Stomach (tissue), 9 donors: ENCODE results near the gene NCS1. TPM values are rescaled to one million over a fixed set of nuclear protein-coding genes. Genes with fewer than 3 reads are reported as not detected.

Experiments used
- DNase-seq, 2 donors: peaks; one replicate each; pipeline versions ENCODE4 v3.0.0 to v3.0.0-alpha.2; 2013 to 2019
- H3K27ac ChIP-seq, 5 donors: fragments of 200-600 bp in 4 of 5; sonication (generic) in 4 of 5; one replicate each; pipeline ENCODE4 v1.5.1; 2013 to 2019; ENCODE audit warnings: mild to moderate bottlenecking in 1 of 5, moderate library complexity in 1 of 5
- H3K27me3 ChIP-seq, 3 donors: fragments of 200-600 bp; sonication (generic); one replicate each; pipeline ENCODE4 v1.5.1; 2017 to 2019; ENCODE audit warnings: mixed run types in 1 of 3
- H3K36me3 ChIP-seq, 4 donors: fragments of 200-600 bp; sonication (generic); 1 replicate in 3 of 4; 2 replicates in 1 of 4; pipeline ENCODE4 v1.5.1; 2016 to 2019
- H3K4me1 ChIP-seq, 4 donors: fragments of 200-600 bp; sonication (generic); one replicate each; pipeline ENCODE4 v1.5.1; 2016 to 2019
- H3K4me3 ChIP-seq, 4 donors: fragments of 200-600 bp; sonication (generic) in 3 of 4; one replicate each; pipeline ENCODE4 v1.5.1; 2016 to 2019; ENCODE audit warnings: mild to moderate bottlenecking in 1 of 4
- H3K9me3 ChIP-seq, 4 donors: fragments of 200-600 bp; sonication (generic); one replicate each; pipeline ENCODE4 v1.5.1; 2016 to 2019
- EP300 ChIP-seq: sonication (generic); formaldehyde crosslinking; IDR thresholded peaks from one replicate; pipeline ENCODE4 v1.6.1; 2017; ENCODE audit warnings: antibody characterized with exemption
- POLR2A ChIP-seq, 4 donors: fragments of 450-650 bp; IDR thresholded peaks; one replicate each; pipeline ENCODE4 v1.6.1; 2016; ENCODE audit warnings: antibody characterized with exemption in 4 of 4, control low read depth in 2 of 4, mild to moderate bottlenecking in 1 of 4, moderate library complexity in 1 of 4
- POLR2AphosphoS5 ChIP-seq, 3 donors: sonication (generic); formaldehyde crosslinking; IDR thresholded peaks; one replicate each; pipeline ENCODE4 v1.6.1; 2016; ENCODE audit warnings: antibody characterized with exemption in 3 of 3
- WGBS, 5 donors: extraction: QIAGEN DNeasy Blood & Tissue Kit in 3 of 5; methylation state at CpG; one replicate each; pipeline versions ENCODE4 v1.1.5 to v1.1.7; 2013 to 2018; 5-methylcytosine and 5-hydroxymethylcytosine counted together
- intact Hi-C: fragments of 100-400 bp; cut with DNase I; formaldehyde crosslinking; loops from one replicate; pipeline ENCODE4 v1.15.1; 2023; ENCODE audit warnings: low total_unique reads
- polyA plus RNA-seq, 3 donors: library from polyadenylated mRNA; stranded (reverse); fragments of 200-250 nt; gene quantifications; one replicate each; pipeline ENCODE4 v1.2.3, GENCODE V29; 2013
- total RNA-seq, 5 donors: library from RNA; depleted of rRNA; stranded (reverse); fragments of >200 nt; gene quantifications; one replicate each; pipeline versions ENCODE4 v1.1.0 to v1.2.3, GENCODE V29; 2014 to 2016
- TF ChIP-seq, protein P1 (sequence below), 7 experiments: fragments of 450-650 bp in 4 of 7; fragments of 200-600 bp in 3 of 7; sonication (generic) in 3 of 7; IDR thresholded peaks; one replicate each; pipeline ENCODE4 v1.5.1; 2016 to 2019; ENCODE audit warnings: antibody characterized with exemption in 7 of 7, control low read depth in 2 of 7, mild to moderate bottlenecking in 1 of 7
- donor health status: healthy with polysubstance abuse.
- donor health status: Bipolar disorder and iron deficiency.
- donor health status: healthy.

The NCS1 gene
- total and polyA plus RNA-seq, 8 donors: 3.2 to 50.0 (median 16.6) TPM

DNA sequence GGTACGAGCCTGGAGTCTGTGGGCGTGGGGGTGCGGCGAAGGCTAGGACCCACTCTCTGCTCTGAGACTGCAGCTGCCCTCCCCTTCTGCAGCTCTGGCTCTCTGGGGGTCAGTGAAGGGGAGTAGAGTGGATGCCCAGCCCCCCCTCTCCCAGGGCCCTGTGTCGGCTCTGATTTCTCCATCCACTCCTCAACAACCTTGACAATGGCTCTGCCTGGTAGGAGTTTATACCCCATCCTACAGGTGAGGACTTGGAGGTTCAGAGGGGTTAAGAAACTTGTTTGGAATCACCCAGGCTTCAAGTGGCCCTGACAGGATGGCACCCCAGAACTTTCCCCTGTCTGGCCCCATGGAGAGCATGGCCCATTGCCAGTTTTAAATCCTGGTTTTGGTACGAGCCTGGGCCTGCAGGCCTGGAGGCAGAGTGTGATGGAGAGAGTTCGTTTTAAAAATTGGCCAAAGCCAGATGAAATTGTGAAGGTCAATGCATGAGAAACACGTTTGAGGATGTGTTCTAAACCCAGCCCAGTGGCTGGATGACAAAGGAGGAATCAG, 22.3 kb downstream of the NCS1 start:
- Histone ChIP-seq H3K4me3 (no peak overlapping the region), H3K27me3 (no peaks in the 10 kb centered on the region), H3K9me3 (no peaks in the 10 kb centered on the region), H3K4me1 (peaks cover 0 to 97% (median 40%) of the 10 kb centered on the region in 4 donors), H3K27ac (peak overlapping the region in 3 of 5 donors; percentile 67 to 90 (median 81)), H3K36me3 (no peaks in the 10 kb centered on the region)
- intact Hi-C loops: no loop called here
- TF ChIP-seq EP300 (no peak), POLR2A (IDR thresholded peaks at IDR 0.05) (no peak), POLR2AphosphoS5 (IDR thresholded peaks at IDR 0.05) (no peak)
- TF ChIP-seq, protein P1, sequence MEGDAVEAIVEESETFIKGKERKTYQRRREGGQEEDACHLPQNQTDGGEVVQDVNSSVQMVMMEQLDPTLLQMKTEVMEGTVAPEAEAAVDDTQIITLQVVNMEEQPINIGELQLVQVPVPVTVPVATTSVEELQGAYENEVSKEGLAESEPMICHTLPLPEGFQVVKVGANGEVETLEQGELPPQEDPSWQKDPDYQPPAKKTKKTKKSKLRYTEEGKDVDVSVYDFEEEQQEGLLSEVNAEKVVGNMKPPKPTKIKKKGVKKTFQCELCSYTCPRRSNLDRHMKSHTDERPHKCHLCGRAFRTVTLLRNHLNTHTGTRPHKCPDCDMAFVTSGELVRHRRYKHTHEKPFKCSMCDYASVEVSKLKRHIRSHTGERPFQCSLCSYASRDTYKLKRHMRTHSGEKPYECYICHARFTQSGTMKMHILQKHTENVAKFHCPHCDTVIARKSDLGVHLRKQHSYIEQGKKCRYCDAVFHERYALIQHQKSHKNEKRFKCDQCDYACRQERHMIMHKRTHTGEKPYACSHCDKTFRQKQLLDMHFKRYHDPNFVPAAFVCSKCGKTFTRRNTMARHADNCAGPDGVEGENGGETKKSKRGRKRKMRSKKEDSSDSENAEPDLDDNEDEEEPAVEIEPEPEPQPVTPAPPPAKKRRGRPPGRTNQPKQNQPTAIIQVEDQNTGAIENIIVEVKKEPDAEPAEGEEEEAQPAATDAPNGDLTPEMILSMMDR (IDR thresholded peaks at IDR 0.05): no peak
- 47 to 77% (median 63%) methylated on average over 6 to 8 of the region's 8 CpGs for WGBS, 5 donors
- no peak for DNase-seq

- DNase-seq: no peak
- Histone ChIP-seq H3K36me3 (no peaks in the 10 kb centered on the region), H3K27me3 (no peaks in the 10 kb centered on the region), H3K4me1 (peaks cover 0 to 95% (median 44%) of the 10 kb centered on the region in 4 donors), H3K4me3 (no peak overlapping the region), H3K9me3 (no peaks in the 10 kb centered on the region), H3K27ac (peak overlapping the region in 3 of 5 donors; percentile 52 to 90 (median 81))
- WGBS, 5 donors: 79 to 86% (median 83%) methylated on average over 14 to 15 of the region's 15 CpGs
- TF ChIP-seq, protein P1 (IDR thresholded peaks at IDR 0.05): no peak
- TF ChIP-seq POLR2AphosphoS5 (IDR thresholded peaks at IDR 0.05): peak in 1 of 3 donors; percentile 27
- no peak for TF ChIP-seq POLR2A (IDR thresholded peaks at IDR 0.05)
- TF ChIP-seq EP300: peak; percentile 75
- intact Hi-C loops: no loop called here
Observed at GRCh38 chr9:130195638-130196037, 23.4 kb downstream of the NCS1 start.

DNA sequence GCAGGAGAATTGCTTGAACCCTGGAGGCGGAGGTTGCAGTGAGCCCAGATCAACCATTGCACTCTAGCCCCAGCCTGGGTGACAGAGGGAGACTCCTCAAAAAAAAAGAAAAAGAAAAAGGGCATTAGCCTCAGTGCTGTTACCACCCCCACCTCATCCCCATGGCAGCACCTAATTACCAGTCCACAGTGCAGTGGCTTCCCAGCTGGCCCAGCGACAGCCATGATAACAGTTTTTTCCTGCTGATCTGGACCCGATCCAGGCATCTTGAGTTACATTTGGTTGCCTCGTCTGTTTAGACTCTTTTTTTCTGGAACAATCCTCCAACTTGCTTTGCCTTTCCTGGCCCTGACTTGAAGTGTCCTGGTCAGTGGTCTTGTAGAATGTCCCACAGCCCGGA, 24.4 kb downstream of the NCS1 start:
- H3K4me3 ChIP-seq: no peak overlapping the region
- intact Hi-C loops: no loop called here
- H3K36me3 ChIP-seq: no peaks in the 10 kb centered on the region
- peak; percentile 38 to 66 for DNase-seq
- peaks cover 0 to 93% (median 43%) of the 10 kb centered on the region in 4 donors for H3K4me1 ChIP-seq
- TF ChIP-seq POLR2AphosphoS5 (IDR thresholded peaks at IDR 0.05) (no peak), POLR2A (IDR thresholded peaks at IDR 0.05) (no peak), EP300 (no peak)
- TF ChIP-seq, protein P1 (IDR thresholded peaks at IDR 0.05): no peak
- H3K9me3 ChIP-seq: no peaks in the 10 kb centered on the region
- H3K27me3 ChIP-seq: no peaks in the 10 kb centered on the region
- peak overlapping the region in 3 of 5 donors; percentile 72 to 90 (median 81) for H3K27ac ChIP-seq
- WGBS, 5 donors: 25 to 41% (median 31%) methylated on average over 5 of the region's 5 CpGs

DNA sequence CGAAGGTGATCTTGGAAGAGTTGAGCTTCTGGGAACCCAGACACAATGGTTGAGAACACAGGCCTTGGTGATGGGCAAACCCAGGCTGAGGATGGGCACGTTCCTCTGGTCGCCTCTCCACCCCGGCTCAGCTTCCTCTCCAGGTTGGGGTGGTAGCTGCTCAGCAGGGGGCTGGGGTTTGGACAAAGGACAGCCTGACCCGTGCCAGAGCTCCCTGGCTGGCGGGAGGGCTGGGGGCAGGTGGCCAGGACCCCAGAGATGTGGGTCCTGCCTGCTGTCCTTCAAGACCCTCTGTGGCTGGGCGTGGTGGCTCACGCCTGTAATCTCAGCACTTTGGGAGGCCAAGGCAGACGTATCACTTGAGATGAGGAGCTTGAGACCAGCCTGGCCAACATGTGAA, 25.2 kb downstream of the NCS1 start:
- no peak for TF ChIP-seq POLR2A (IDR thresholded peaks at IDR 0.05)
- TF ChIP-seq POLR2AphosphoS5 (IDR thresholded peaks at IDR 0.05): no peak
- TF ChIP-seq EP300: no peak
- TF ChIP-seq, protein P1 (IDR thresholded peaks at IDR 0.05): no peak
- H3K4me1 ChIP-seq: peaks cover 0 to 88% (median 40%) of the 10 kb centered on the region in 4 donors
- peak overlapping the region in 3 of 5 donors; percentile 72 to 90 (median 81) for H3K27ac ChIP-seq
- no peaks in the 10 kb centered on the region for H3K9me3 ChIP-seq
- no peak overlapping the region for H3K4me3 ChIP-seq
- no peaks in the 10 kb centered on the region for H3K36me3 ChIP-seq
- 87 to 92% (median 90%) methylated on average over 5 to 9 of the region's 9 CpGs for WGBS, 5 donors
- no peaks in the 10 kb centered on the region for H3K27me3 ChIP-seq
- DNase-seq: no peak
- intact Hi-C loops: no loop called here
